22Rv1 (cell line): ENCODE results near the gene CDKN2A.

Source experiments
- H3K27ac ChIP-seq: fragments of 450-650 bp; 2 replicates; pipeline ENCODE4 v1.5.1; 2017
- CTCF ChIP-seq: fragments of 450-650 bp; IDR thresholded peaks from 2 replicates; pipeline ENCODE4 v1.5.1; 2017; ENCODE audit warnings: mild to moderate bottlenecking
- ZFX ChIP-seq: fragments of 450-650 bp; IDR thresholded peaks from 2 replicates; pipeline ENCODE4 v1.6.1; 2017; ENCODE audit warnings: antibody characterized with exemption, borderline replicate concordance

CDKN2A gene

GRCh38 chr9:22036866-22037626 is 42.9 kb upstream of the CDKN2A start:
- TF ChIP-seq CTCF (no peak), ZFX (no peak)
- no peak overlapping the region for H3K27ac ChIP-seq

- H3K27ac ChIP-seq = no peak overlapping the region
- no peak for TF ChIP-seq CTCF
- no peak for TF ChIP-seq ZFX
Measured at GRCh38 chr9:22035591-22036011, 41.4 kb upstream of the CDKN2A start.

GRCh38 chr9:22033012-22033630 is 38.9 kb upstream of the CDKN2A start:
- H3K27ac ChIP-seq = no peak overlapping the region
- no peak for TF ChIP-seq CTCF

- no peak overlapping the region for H3K27ac ChIP-seq
Measured at GRCh38 chr9:22031655-22032411, 37.6 kb upstream of the CDKN2A start.

GRCh38 chr9:22030101-22030598 is 36.0 kb upstream of the CDKN2A start:
- no peak overlapping the region for H3K27ac ChIP-seq
- TF ChIP-seq ZFX (no peak), CTCF (no peak)

More at GRCh38 chr9:22031655-22032411, 37.6 kb upstream of the CDKN2A start:
- TF ChIP-seq CTCF (no peak), ZFX (no peak)

- no peak for TF ChIP-seq ZFX
- no peak for TF ChIP-seq CTCF
- no peak overlapping the region for H3K27ac ChIP-seq
Measured at GRCh38 chr9:22029231-22029630, 35.0 kb upstream of the CDKN2A start.
